Fibroblast of skin of left quadriceps (primary cell): Measurements from ENCODE around the gene COX5B.
A peak's percentile ranks its signal among the peaks of the same experiment; 100 is the strongest.
"Not testable (repeated sequence)": the region's sequence is repeated elsewhere in the genome, so short reads cannot be mapped to it uniquely, and the experiment has no call there.

Experiments used
- DNase-seq, 2 experiments: peaks; one replicate each; pipeline ENCODE4 v3.0.0-alpha.2; 2013; ENCODE audit warnings: low read depth in 2 of 2

COX5B gene, protein sequence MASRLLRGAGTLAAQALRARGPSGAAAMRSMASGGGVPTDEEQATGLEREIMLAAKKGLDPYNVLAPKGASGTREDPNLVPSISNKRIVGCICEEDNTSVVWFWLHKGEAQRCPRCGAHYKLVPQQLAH

DNA sequence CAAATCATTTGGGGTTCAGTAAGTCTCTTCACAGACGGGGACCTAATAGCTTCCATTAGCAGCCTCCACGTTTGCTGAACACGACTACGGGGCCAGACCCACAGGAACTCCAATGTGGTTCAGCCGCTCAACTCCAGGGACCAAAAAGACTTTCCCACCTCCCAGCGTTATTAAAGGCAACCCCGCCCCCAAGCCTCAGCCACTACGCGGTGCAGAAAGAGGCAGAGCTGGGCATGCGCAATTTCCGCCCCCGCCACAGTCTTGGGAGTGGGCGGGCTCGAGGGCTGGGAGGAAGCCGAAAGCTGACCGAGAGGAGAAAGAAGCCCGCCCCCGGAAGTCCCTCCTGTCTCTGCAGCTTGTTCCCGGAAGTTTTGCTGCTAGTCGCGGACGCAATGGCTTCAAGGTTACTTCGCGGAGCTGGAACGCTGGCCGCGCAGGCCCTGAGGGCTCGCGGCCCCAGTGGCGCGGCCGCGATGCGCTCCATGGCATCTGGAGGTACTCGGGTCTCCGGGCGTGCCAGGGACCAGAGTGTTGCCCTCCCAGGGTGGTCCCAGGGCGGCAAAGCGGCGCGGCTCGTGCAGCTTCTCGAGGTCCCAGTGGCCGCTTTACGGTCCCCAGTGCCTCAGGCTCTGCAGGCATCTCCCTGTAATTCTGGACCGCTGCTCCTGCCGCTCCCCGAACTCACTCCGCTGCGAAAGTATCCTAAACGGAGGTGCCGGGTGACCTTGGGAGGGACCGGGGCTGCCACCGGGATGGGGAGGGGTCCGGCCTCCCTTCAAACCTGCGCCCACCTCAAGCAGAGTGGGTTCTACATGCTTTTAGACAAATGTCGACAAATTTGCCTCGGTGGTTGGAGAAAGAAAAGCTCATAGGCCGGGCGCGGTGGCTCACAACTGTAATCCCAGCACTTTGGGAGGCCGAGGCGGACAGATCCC, at the start of gene COX5B:
TSS of gene COX5B (plus strand) at position 368 of the 935 bp plus-strand sequence. CDS start at position 393, 25 bp downstream.
- peak; percentile 93 for DNase-seq

DNA sequence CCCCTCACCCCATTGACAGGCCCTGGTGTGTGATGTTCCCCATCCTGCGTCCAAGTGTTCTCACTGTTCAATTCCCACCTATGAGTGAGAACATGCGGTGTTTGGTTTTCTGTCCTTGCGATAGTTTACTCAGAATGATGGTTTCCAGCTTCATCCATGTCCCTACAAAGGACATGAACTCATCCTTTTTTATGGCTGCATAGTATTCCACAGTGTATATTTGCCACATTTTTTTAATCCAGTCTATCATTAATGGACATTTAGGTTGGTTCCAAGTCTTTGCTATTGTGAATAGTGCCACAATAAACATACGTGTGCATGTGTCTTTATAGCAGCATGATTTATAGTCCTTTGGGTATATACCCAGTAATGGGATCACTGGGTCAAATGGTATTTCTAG, 49.7 kb upstream of the COX5B start:
- not testable (repeated sequence) for DNase-seq

DNA sequence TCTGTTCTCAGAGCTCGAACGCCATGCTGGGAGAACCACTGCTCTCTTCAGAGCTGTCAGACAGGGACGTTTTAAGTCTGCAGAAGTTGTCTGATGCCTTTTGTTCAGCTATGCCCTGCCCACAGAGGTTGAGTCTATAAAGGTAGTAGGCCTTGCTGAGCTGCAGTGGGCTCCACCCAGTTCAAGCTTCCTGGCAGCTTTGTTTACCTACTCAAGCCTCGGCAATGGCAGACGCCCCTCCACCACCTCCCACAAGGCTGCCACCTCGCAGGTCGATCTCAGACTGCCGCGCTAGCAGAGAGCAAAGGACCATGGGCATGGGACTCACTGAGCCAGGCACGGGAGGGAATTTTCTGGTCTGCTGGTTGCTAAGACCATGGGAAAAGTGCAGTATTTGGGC, 44.3 kb upstream of the COX5B start:
- DNase-seq = not testable (repeated sequence)

DNA sequence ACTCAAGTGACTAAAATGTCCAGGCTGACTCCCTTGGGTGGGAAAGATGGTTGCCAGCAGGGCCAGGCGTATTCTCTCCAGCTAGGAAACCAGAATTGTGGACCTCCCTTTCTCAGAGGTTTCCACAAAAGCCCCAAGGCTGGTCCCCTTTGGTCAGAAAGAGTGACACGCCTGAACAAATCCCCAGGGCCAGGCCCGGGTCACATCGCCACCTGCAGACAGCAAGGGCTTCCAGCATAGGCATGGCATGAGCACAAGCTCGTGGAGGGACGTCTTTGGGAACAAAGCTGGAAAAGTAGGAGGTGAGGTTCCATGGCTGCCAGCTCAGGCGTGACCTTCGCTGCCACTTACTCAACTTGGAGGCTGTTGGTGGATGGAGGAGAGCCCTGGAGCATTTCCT, 40.8 kb upstream of the COX5B start:
- DNase-seq = not testable (repeated sequence)

DNA sequence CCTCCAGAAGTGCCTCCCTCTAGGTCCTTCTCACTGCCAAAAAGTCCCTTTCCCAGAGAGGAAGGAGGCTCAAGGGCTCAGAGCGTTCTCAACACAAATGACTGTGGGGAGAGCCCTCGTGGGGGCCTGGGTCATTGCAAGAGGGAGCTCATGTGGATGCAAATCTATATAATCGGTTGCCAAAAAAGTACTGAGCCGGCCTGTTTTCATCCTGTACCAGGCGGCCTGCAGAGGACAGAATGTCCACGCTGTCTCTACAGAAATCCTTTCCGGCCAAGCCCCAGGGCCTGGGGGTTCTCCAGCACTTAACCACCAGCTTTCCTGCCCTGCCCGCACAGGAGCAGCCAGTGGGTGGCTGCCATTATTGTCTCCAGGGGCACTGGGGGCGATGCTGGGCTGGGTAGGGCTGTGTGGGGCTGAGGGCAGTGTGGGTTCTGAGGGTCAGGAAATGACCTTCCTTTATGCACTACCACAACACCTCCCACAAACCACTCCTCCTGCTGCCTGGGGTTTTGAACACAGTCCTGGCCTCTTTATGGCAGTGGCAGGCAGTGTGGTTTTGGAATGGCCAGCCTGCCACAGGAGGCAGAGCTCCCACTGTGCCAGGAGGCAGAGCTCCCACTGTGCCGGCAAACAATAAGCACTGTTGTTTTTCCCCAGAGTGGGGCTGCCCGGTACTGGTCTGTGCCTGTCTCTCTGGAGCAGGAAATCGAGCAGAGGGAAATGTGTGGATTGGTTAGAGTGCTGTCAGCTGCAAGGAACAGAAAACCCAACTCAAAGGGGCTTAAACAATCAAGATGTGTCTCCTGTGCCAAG, 40.1 kb upstream of the COX5B start:
- DNase-seq = not testable (repeated sequence)

DNA sequence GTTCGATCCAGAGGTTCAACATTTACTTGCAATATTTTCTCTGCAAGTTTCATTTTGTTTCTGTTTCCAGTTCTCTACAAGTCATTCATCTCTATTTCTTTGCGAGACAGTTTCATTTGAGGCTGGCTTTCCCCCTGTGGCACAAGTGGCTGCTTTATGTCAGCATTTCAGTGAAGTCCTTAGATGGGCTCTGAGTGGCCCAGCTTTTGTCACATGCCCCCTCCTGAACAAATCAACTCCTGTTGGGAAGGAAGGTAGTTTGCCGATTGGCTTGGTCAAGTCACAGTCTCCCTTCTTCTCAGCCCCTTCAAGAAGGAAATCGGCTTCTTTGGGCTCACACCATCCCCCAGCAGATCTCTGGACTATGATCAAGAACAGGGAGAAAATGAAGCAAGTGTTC, 37.1 kb upstream of the COX5B start:
- DNase-seq = not testable (repeated sequence)

DNA sequence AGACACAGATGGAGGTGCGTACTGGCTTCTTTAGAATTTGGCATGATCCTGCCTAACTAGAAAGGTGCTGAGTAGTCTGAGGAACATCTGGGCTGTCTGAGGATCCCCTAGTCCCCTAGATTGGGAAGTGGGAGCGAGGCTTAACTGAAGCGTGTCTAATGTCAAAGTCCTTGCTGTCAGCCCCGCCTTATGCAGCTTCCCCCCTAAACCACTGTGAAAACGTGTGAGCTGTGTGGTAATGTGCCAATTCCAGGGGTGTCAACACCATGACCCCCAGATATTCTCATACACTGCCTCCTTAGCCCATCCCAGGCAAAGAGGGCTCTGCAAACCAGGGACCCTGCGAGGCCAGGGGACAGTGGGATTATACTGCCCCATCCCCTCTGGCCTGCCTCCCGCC, 34.0 kb upstream of the COX5B start:
- not testable (repeated sequence) for DNase-seq

DNA sequence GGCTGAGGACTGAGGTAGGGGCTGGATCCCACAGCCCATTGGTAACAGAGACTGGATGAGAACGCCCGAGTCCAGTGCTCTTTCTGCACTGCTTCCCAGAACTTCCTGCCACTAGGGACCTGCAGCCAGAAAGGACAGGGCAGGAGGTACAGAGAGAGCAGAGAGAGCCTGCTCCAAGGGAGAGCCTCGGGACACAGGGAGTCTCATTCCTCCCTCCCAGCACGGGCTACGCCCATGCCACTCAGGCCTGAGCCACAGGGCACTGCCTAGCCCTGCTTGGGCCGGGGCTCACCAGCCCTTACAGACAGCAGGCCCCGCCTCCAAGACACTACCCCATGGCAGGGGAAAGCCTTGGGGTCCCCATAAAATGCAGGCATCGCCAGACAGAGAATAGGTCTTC, 30.1 kb upstream of the COX5B start:
- not testable (repeated sequence) for DNase-seq

DNA sequence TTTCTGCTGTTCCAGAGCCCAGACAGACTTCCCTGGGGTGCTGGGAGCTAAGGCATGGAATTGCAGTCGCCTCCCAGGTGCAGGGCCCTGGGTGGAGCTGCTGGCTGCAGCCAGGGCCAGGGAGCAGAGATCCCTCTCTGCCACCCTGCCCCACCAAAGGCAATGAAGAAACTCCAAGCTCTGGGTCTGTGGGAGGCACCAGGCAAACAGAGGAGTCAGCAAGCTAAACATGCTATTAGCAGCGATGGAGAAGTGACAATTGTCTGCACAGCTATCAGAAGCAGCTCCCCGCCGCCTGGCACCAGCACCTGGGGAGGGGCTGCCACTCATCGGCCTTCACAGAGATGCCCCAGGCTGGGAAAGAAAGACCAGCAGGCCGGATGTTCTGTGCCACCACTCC, 28.0 kb upstream of the COX5B start:
- no peak for DNase-seq

DNA sequence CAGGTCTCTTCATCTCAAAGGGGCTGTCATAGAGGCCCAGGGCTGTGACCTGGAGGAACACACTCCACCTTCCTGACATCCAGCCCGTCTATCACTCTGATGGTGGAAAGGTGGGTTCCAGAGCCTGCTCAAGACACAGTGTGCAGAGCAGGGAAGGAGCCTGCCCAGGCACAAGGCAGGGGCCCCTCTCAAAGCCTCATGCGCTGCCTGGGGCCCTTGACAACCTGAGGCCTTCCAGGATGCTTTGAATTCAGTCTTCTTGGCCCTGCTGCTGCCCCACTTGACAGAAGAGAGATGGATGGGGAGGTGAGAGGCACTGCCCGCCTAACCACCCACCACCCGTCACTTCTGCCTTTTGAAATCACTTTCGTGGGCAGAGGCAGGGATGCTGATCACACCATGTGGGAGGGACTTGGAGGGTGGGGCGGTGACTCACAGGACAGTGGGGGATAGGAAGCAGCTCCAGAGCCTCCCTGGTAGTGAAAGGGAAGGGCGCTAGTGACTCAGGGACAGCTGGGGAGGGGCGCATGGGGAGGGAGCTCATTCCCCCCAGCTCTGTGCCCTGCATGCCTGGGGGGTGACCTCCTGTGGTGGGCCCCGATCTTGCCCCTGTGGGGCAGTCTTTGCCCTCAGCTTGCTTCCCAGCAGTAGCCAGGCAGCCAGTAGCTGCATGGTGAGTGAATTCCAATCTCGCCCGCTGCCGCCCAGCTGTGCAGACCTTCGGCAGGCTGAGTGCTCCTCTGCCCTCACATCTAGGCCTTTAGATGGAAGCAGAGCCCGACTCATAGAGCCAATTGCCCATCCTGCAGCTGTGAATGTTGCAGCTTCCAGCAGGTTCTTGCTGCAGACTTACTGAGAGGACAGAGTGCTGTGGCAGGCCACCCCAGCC, 26.7 kb upstream of the COX5B start:
- not testable (repeated sequence) for DNase-seq

DNA sequence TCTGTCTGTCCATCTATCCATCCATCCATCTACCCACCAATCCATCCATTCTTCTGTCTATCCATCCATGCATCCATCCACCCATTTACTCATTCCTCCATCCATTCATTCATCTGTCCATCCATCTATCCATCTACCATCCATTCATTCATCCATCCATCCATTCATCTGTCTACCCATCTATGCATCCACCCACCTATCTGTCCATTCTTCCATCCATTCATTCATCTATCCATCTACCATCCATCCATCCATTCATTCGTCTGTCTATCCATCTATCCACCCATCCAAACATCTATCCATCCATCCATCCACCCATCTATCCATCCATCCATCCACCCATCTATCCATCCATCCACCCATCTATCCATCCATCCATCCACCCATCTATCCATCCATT, 25.4 kb upstream of the COX5B start:
- not testable (repeated sequence) for DNase-seq

DNA sequence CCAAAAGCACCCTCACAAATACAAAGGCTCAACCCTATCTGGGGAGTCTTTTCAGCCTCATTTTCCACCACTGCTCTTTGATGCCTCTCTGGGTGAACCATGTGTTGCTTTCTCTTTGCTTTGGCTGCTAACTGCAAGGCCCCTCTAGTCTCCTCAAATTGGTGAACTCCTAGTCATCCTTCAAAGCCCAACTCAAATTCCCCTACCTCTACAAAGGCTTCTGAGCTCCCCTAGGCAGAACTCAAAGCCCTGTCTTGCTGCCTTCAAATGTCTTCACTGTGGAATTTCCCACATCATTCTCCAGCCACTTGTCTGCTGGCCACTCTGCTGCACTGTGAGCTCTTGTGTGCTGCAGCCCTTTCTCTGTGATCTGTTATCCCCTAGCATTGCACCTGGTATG, 22.9 kb upstream of the COX5B start:
- DNase-seq = not testable (repeated sequence)

DNA sequence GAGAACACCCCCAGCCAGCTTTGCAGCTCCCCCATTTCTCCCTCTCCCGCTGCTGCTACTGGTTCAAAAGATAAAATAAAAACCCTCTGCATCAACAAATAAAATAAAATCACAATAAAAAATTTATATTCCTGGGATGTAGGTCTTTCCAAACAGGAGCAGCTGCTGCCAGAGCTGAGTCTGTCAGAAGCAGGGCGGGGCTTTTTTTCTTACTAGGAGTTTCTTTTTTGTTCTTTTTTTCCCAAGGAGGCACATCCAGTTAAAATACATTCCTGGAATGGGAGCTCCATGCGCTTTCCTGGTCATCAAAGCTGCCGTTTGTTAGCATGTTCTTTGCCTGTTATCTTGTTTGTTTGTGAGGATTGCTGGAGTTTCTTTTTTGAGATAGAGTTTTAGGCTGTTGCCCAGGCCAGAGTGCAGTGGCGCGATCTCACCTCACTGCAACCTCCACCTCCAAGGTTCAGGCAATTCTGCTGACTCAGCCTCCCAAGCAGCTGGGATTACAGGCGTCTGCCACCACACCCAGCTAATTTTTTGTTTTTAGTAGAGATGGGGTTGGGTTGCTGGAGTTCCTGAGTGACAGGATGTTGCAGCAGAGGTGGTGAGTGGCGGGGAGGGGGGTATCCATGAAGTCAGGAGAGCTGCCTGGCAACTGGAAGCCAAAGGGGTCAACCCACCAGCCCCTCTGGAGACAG, 20.4 kb upstream of the COX5B start:
- not testable (repeated sequence) for DNase-seq

DNA sequence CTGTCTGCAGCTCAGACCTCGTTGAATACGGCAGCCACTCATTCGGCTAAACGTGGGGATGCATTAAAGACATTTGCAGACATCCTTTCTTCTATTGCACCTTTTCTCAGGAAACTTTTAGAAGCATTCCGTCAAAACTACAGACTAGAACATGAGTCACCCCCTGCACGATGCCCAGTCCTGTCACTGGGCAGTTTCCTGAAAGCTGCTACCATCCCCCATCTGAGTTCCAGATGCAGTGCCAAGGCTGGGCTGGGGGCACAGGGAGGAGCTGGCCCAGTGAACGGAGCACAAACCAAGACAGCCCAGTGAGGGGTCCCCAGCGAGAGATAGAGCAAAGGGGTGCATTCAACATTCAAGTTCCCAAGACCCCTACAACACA, 19.8 kb upstream of the COX5B start:
- not testable (repeated sequence) for DNase-seq

DNA sequence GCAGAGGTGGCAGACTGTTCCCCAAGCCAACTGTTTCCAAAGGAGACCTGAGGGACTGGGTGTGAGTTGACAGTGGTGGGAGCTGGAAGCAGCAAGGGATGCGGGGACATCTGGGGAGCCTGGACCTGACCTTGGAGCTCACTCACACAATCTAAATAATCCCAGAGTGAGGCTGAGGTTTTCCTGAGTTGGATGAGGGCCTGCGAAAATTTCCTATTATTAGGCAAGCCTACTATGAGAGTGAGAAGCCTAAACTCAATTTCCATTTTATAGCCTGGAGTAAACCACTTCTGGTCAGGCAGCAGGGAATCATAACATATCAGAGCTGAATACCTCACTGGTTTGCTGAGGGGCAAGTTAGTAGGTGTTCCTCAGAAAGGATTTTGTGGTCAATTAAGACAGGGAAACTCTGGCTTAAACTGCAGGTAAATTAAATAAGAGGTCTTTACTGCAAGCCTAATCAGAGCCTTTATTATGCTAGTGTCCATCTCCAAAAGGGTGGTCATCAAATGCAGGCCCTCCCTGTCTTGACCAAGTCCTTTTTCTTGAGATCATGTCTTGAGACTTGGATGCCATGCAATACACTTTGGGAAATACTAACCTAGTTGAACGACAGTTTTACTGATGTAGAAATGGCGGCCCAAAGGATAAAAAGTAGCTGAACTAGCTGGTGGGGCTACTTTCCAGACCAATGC, 1.7 kb upstream of the COX5B start:
- no peak for DNase-seq

DNA sequence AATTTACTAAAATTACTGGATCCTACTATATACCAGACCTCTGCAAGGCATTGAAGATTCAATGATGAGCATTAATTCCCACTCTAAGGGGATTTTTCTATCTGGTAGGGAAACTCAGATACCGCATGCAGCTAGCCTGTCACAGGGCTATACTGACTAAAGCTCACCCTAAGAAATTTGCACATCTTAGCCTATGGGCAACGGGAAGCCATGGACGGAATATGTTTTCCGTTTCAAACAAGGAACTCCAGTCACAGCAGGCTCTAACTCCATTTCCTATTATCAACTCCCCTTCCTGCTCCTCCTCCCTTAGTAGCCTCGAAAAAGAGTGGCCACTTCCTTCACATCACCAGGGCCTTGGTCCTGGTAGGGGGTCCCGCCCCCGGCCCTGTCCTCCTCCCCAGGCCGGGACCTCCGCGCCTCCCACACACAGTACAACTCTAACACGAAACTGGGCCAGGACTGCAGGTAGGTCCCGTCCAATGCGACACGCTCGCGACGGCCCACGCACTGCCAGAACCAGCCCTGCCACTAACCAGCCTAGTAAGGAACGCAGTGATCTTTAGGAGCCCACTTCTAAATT, 659 bp upstream of the COX5B start:
- DNase-seq = no peak

DNA sequence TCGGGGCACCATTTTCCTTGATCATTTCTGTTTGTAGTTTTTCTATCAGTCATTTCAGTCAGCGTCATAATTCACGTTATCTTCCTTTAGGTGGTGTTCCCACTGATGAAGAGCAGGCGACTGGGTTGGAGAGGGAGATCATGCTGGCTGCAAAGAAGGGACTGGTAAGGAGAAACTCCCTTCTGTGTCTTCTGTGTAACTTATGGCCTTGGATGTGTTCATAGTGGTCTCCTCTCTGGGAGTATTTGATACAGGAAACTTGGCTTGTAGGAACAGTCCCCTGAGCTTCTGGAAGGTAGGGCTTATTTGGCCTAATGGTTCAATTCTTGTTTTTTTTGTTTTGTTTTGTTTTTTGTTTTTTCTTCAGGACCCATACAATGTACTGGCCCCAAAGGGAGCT, 1.1 kb downstream of the COX5B start:
- DNase-seq = no peak

DNA sequence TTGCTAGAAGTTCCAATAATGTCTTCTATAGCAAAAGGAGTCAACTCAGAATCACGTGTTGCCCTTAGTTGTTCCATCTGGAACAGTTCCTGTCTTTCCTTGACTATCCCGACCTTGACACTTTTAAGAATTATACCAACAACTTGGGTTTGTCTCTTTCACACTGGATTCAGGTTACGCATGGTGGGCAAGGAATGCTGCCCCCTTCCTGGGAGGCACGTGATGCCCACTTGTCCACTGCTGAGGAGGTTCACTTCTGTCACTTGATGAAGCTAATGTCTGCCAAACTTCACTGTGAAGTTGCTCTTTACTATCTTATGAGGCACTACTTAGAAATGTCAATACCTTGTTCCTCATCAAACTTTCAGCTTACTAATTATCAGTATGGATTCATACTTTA, 5.3 kb downstream of the COX5B start:
- DNase-seq = no peak

DNA sequence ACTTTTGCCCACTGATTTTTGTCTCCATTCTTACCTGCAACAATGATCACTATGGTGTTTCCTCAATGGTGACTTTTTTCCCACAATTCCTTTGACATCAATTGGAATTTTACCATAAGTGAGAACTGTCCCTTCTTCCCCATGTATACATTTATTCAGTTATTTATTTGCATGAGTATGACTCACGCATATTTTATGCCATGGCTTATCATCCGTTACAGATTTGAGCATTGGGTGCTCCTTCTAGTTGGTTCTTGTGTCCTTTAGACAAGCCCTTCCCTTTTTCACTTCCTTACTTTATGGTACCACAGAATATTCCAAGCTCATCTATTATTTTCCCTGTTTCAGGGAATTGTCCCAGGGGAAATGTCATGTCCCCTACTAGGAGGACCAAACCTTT, 7.6 kb downstream of the COX5B start:
- DNase-seq = no peak

DNA sequence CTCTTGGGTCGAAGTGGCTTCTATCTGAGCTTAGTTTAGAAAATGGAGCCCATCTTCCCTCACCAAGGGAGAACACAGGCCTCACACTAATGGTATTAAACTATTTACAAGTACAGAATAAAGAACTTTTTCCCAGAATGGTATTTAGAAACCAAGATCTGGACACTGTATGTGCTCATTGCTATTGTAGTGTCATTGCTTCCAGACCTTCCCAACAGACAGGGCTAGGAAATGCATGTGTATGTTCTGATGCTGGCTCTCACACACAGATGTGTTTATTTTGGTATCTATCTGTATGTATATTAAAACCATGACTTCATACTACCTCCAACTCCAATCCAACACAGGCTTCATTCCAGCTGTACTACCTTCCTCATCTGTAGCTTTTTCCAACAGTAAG, 8.0 kb downstream of the COX5B start:
- DNase-seq = no peak
